Neural cell (in vitro differentiated cells): Measurements from ENCODE around the gene AMER1. TPM values are rescaled to one million over a fixed set of nuclear protein-coding genes. Genes with fewer than 3 reads are reported as not detected.

Experiments used
- H2AFZ ChIP-seq: fragments of 200-600, 300-800 bp; sonication (generic), shearing (Covaris generic); 2 replicates; pipeline ENCODE4 v1.6.0; 2014; ENCODE audit warnings: low read depth, mild to moderate bottlenecking, antibody characterized with exemption, low read length, moderate library complexity
- H3F3A ChIP-seq: fragments of 200-600 bp; shearing (Covaris generic); 2 replicates; pipeline ENCODE4 v1.6.1; 2016; ENCODE audit warnings: mild to moderate bottlenecking, moderate library complexity, mixed read lengths, antibody characterized with exemption, low read length; ENCODE audit not compliant: insufficient read depth, poor library complexity, severe bottlenecking
- H3K27ac ChIP-seq: fragments of 200-600, 300-800 bp; sonication (generic), shearing (Covaris generic); 2 replicates; pipeline ENCODE4 v1.5.1; 2014; ENCODE audit warnings: mild to moderate bottlenecking, low read length, moderate library complexity
- H3K27me3 ChIP-seq: fragments of 300-800, 200-600 bp; sonication (generic), shearing (Covaris generic); 2 replicates; pipeline ENCODE4 v1.6.0; 2014; ENCODE audit warnings: mild to moderate bottlenecking, low read depth, low read length, moderate library complexity; ENCODE audit not compliant: insufficient read depth
- H3K36me3 ChIP-seq: fragments of 300-800, 200-600 bp; sonication (generic), shearing (Covaris generic); 2 replicates; pipeline ENCODE4 v1.5.1; 2014; ENCODE audit warnings: mild to moderate bottlenecking, antibody characterized with exemption, low read length, moderate library complexity; ENCODE audit not compliant: insufficient read depth
- H3K4me2 ChIP-seq: fragments of 300-800, 200-600 bp; sonication (generic), shearing (Covaris generic); 2 replicates; pipeline ENCODE4 v1.6.0; 2014; ENCODE audit warnings: mild to moderate bottlenecking, low read length
- H3K4me3 ChIP-seq: fragments of 300-800, 200-600 bp; sonication (generic), shearing (Covaris generic); 2 replicates; pipeline ENCODE4 v1.5.1; 2014; ENCODE audit warnings: mild to moderate bottlenecking, low read length, moderate library complexity
- H3K79me2 ChIP-seq: fragments of 200-600 bp; shearing (Covaris generic); replicated peaks from 2 replicates; pipeline ENCODE4 v1.6.0; 2014; ENCODE audit warnings: mild to moderate bottlenecking, low read length, moderate library complexity; ENCODE audit not compliant: insufficient read depth
- H3K9ac ChIP-seq: fragments of 300-800, 200-600 bp; sonication (generic), shearing (Covaris generic); 2 replicates; pipeline ENCODE4 v1.6.1; 2016; ENCODE audit warnings: mild to moderate bottlenecking, low read length, mixed read lengths
- H3K9me2 ChIP-seq: fragments of 200-600 bp; shearing (Covaris generic); 2 replicates; pipeline ENCODE4 v1.6.1; 2016; ENCODE audit warnings: mild to moderate bottlenecking, low read length, mixed read lengths; ENCODE audit not compliant: insufficient read depth
- H3K9me3 ChIP-seq: fragments of 200-600, 300-800 bp; sonication (generic), shearing (Covaris generic); 2 replicates; pipeline ENCODE4 v1.6.1; 2016; ENCODE audit warnings: mild to moderate bottlenecking, mixed run types, low read length, moderate library complexity, mixed read lengths
- H4K20me1 ChIP-seq: fragments of 200-600 bp; shearing (Covaris generic); 2 replicates; pipeline ENCODE4 v1.6.1; 2016; ENCODE audit warnings: mild to moderate bottlenecking, mixed run types; ENCODE audit not compliant: insufficient read depth
- CTCF ChIP-seq: fragments of 450-650 bp; IDR thresholded peaks from 2 replicates; pipeline ENCODE4 v1.5.1; 2014; ENCODE audit warnings: antibody characterized with exemption, mild to moderate bottlenecking, moderate library complexity; ENCODE audit not compliant: poor library complexity, severe bottlenecking
- EP300 ChIP-seq: fragments of 450-650 bp; conservative IDR thresholded peaks from 2 replicates; pipeline ENCODE4 v1.6.1; 2014; ENCODE audit warnings: antibody characterized with exemption, mild to moderate bottlenecking, moderate library complexity; ENCODE audit not compliant: poor library complexity, severe bottlenecking
- EZH2 ChIP-seq: fragments of 200-600, 300-800 bp; shearing (Covaris generic), sonication (generic); IDR thresholded peaks from 2 replicates; pipeline ENCODE4 v1.6.1; 2014; ENCODE audit warnings: antibody characterized with exemption, low read length, borderline replicate concordance, mild to moderate bottlenecking; ENCODE audit not compliant: insufficient read depth, poor library complexity, severe bottlenecking
- MXI1 ChIP-seq: fragments of 450-650 bp; conservative IDR thresholded peaks from 2 replicates; pipeline ENCODE4 v1.6.1; 2014; ENCODE audit warnings: antibody characterized with exemption, mild to moderate bottlenecking; ENCODE audit not compliant: poor library complexity, severe bottlenecking
- POLR2AphosphoS5 ChIP-seq: IDR thresholded peaks from 2 replicates; pipeline ENCODE4 v1.6.1; 2012
- RAD21 ChIP-seq: fragments of 450-650 bp; conservative IDR thresholded peaks from 2 replicates; pipeline ENCODE4 v1.6.1; 2014; ENCODE audit warnings: antibody characterized with exemption, mild to moderate bottlenecking, moderate library complexity
- REST ChIP-seq: IDR thresholded peaks from 2 replicates; pipeline ENCODE4 v1.6.1; 2012; ENCODE audit warnings: borderline replicate concordance
- SMC3 ChIP-seq: fragments of 450-650 bp; conservative IDR thresholded peaks from 2 replicates; pipeline ENCODE4 v1.6.1; 2014; ENCODE audit warnings: antibody characterized with exemption, mild to moderate bottlenecking, moderate library complexity; ENCODE audit not compliant: poor library complexity
- TAF1 ChIP-seq: IDR thresholded peaks from 2 replicates; pipeline ENCODE4 v1.6.1; 2012; ENCODE audit warnings: low read depth
- polyA plus RNA-seq: library from polyadenylated mRNA; depleted of rRNA; stranded (reverse); fragments of >200 nt; gene quantifications from 2 replicates; pipeline ENCODE4 v1.2.3, GENCODE V29; 2014

The AMER1 gene
- polyA plus RNA-seq, 1 donor from 2014 or later: 3.1 TPM

- Histone ChIP-seq H3F3A (no peaks in the 10 kb centered on the region), H3K27ac (peak overlapping the region; percentile 72), H2AFZ (no peak overlapping the region), H3K79me2 (no peaks in the 10 kb centered on the region), H4K20me1 (no peaks in the 10 kb centered on the region), H3K4me3 (peak overlapping the region; percentile 78), H3K9me2 (no peaks in the 10 kb centered on the region), H3K9ac (peak overlapping the region; percentile 72), H3K4me2 (no peak overlapping the region), H3K9me3 (no peaks in the 10 kb centered on the region), H3K36me3 (no peaks in the 10 kb centered on the region), H3K27me3 (no peaks in the 10 kb centered on the region)
- no peak for TF ChIP-seq EP300
- no peak for TF ChIP-seq REST
- TF ChIP-seq TAF1: no peak
- no peak for TF ChIP-seq EZH2
- no peak for TF ChIP-seq SMC3
- TF ChIP-seq RAD21: no peak
- TF ChIP-seq POLR2AphosphoS5: no peak
- TF ChIP-seq MXI1: no peak
- no peak for TF ChIP-seq CTCF
Observed at GRCh38 chrX:64206556-64207162, 1.2 kb upstream of the AMER1 start.

- Histone ChIP-seq H2AFZ (peak overlapping the region; percentile 8), H3K27ac (peak overlapping the region; percentile 72), H3K9ac (peak overlapping the region; percentile 72), H3K79me2 (no peaks in the 10 kb centered on the region), H3K4me2 (no peak overlapping the region), H3F3A (no peaks in the 10 kb centered on the region), H4K20me1 (no peaks in the 10 kb centered on the region), H3K4me3 (peak overlapping the region; percentile 78), H3K9me2 (no peaks in the 10 kb centered on the region), H3K36me3 (no peaks in the 10 kb centered on the region), H3K27me3 (no peaks in the 10 kb centered on the region), H3K9me3 (no peaks in the 10 kb centered on the region)
- TF ChIP-seq POLR2AphosphoS5 (no peak), CTCF (peak; percentile 42), MXI1 (peak; percentile 74), EP300 (peak; percentile 25), EZH2 (no peak), RAD21 (no peak), REST (no peak), SMC3 (peak; percentile 17), TAF1 (peak; percentile 20)
Observed at GRCh38 chrX:64205735-64206501, 410 bp upstream of the AMER1 start.
